Skeletal muscle tissue (tissue), 4 donors: ENCODE measurements around the gene CAPN14. TPM values are rescaled to one million over a fixed set of nuclear protein-coding genes. Genes with fewer than 3 reads are reported as not detected.

Source experiments
- H3K27ac ChIP-seq: one replicate; pipeline ENCODE4 v1.7.0; 2013; ENCODE audit warnings: mild to moderate bottlenecking, low read depth, low read length, inconsistent platforms
- H3K27me3 ChIP-seq, 3 donors: one replicate each; pipeline ENCODE4 v1.7.0; 2013; ENCODE audit warnings: low read length in 3 of 3; ENCODE audit not compliant: control insufficient read depth in 3 of 3, insufficient read depth in 3 of 3
- H3K36me3 ChIP-seq, 3 donors: one replicate each; pipeline ENCODE4 v1.7.0; 2013; ENCODE audit warnings: low read length in 3 of 3; ENCODE audit not compliant: control insufficient read depth in 3 of 3, insufficient read depth in 3 of 3
- H3K4me1 ChIP-seq, 3 donors: one replicate each; pipeline ENCODE4 v1.7.0; 2013; ENCODE audit warnings: low read length in 3 of 3, mild to moderate bottlenecking in 3 of 3; ENCODE audit not compliant: control insufficient read depth in 3 of 3, insufficient read depth in 3 of 3
- H3K4me3 ChIP-seq, 3 donors: one replicate each; pipeline ENCODE4 v1.7.0; 2013; ENCODE audit warnings: low read length in 3 of 3
- H3K9ac ChIP-seq, 3 donors: one replicate each; pipeline ENCODE4 v1.7.0; 2013; ENCODE audit warnings: low read length in 3 of 3, mild to moderate bottlenecking in 3 of 3, moderate library complexity in 2 of 3, low read depth in 1 of 3
- H3K9me3 ChIP-seq, 3 donors: one replicate each; pipeline ENCODE4 v1.7.0; 2013; ENCODE audit warnings: low read length in 3 of 3; ENCODE audit not compliant: control insufficient read depth in 3 of 3
- total RNA-seq: library from RNA; depleted of rRNA; stranded (reverse); fragments of >200 nt; gene quantifications from one replicate; pipeline ENCODE4 v1.2.3, GENCODE V29; 2014
- donor health status: Osteomylitis.

CAPN14 gene, protein sequence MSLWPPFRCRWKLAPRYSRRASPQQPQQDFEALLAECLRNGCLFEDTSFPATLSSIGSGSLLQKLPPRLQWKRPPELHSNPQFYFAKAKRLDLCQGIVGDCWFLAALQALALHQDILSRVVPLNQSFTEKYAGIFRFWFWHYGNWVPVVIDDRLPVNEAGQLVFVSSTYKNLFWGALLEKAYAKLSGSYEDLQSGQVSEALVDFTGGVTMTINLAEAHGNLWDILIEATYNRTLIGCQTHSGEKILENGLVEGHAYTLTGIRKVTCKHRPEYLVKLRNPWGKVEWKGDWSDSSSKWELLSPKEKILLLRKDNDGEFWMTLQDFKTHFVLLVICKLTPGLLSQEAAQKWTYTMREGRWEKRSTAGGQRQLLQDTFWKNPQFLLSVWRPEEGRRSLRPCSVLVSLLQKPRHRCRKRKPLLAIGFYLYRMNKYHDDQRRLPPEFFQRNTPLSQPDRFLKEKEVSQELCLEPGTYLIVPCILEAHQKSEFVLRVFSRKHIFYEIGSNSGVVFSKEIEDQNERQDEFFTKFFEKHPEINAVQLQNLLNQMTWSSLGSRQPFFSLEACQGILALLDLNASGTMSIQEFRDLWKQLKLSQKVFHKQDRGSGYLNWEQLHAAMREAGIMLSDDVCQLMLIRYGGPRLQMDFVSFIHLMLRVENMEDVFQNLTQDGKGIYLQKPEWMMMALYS
- not detected for total RNA-seq

GRCh38 chr2:31217465-31218200 is at the start of gene CAPN14:
TSS of gene CAPN14 (minus strand) at chr2:31217515. CDS start at chr2:31205447, 12,068 bp downstream.
- Histone ChIP-seq H3K9ac (no peak within 1 kb of the TSS), H3K4me1 (no peaks in the 10 kb centered on the region), H3K27me3 (peaks cover 0 to 12% (median 3%) of the 10 kb centered on the region in 3 donors), H3K4me3 (no peak within 1 kb of the TSS), H3K9me3 (no peaks in the 10 kb centered on the region), H3K27ac (no peak within 1 kb of the TSS), H3K36me3 (no peaks in the 10 kb centered on the region)

DNA sequence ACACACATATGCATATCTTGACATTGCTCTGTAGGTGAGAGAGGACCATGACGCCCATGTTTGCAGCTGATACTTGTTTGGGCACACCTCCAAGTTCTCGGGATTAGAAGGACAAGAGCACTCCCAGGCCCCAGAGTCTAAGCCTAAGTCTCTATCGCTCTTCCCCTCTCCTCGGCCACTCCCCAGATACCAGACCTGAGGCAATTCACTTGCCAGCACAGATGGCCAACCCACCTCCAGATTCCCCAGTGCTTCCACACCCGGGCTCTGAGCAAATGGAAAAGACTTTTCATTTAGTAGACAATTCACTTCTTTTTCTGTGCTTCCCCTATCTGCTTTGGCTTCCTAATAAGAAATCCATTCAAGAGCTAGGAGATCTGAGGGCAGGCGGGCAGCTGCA is 49.5 kb upstream of the CAPN14 start:
- peaks cover 0 to 4% (median 0%) of the 10 kb centered on the region in 3 donors for H3K36me3 ChIP-seq
- H3K9me3 ChIP-seq: no peaks in the 10 kb centered on the region
- H3K4me3 ChIP-seq: no peak overlapping the region
- no peaks in the 10 kb centered on the region for H3K4me1 ChIP-seq
- H3K27ac ChIP-seq: no peak overlapping the region
- H3K27me3 ChIP-seq: no peaks in the 10 kb centered on the region
- no peak overlapping the region for H3K9ac ChIP-seq

GRCh38 chr2:31265234-31265633 is 47.9 kb upstream of the CAPN14 start:
- Histone ChIP-seq H3K36me3 (peaks cover 0 to 7% (median 0%) of the 10 kb centered on the region in 3 donors), H3K4me3 (no peak overlapping the region)

DNA sequence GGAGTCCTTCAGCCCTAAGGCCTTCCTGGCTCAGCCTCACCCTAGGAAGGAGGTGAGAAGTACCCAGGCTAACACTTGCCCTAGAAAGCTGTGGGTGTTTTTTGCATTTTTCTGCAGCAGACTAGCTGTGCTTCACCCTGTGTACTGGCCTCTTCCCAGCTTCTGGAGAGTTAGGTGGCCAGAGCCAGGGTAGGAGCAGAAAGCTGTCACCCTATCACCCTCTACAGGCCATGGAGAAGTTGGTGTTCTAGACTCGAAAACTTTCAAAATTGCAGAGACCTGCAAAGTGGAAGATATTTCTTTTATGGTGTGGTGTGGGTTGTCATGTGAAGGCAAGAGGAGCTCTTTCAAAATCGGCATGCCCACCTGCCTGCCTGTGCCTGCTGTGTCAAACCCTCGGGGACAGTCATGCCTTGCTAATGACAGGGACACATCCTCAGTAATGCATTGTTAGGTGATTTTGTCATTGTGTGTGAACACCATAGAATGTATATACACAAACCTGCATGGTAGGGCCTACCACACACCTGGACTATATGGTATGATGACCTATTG is 46.4 kb upstream of the CAPN14 start:
- no peak overlapping the region for H3K4me3 ChIP-seq
- H3K36me3 ChIP-seq: peaks cover 0 to 7% (median 0%) of the 10 kb centered on the region in 3 donors
- H3K27ac ChIP-seq: no peak overlapping the region
- no peaks in the 10 kb centered on the region for H3K4me1 ChIP-seq
- H3K27me3 ChIP-seq: no peaks in the 10 kb centered on the region
- H3K9ac ChIP-seq: no peak overlapping the region
- H3K9me3 ChIP-seq: no peaks in the 10 kb centered on the region

More at GRCh38 chr2:31265234-31265633, 47.9 kb upstream of the CAPN14 start:
- Histone ChIP-seq H3K27me3 (no peaks in the 10 kb centered on the region), H3K9ac (no peak overlapping the region), H3K4me1 (no peaks in the 10 kb centered on the region), H3K27ac (no peak overlapping the region), H3K9me3 (no peaks in the 10 kb centered on the region)

DNA sequence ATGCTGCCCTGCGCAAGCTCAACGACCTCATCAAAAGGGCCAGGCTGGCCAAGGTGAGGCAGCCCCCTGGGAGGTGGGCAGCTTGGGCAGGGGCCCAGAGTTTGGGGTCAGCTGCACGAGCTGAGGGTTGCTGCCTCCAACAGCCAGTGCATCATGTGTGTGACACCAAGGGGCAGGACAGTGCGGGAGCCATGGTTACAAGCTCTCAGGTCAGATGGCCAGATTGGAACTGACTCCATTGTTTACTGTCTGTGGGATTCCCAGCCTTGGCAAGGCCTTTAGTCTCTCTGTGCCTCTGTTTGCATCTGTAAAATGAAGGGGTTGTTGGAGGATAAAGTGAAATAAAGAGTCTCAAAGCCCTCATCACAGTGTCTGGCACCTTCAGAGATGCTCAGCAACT is 43.6 kb upstream of the CAPN14 start:
- Histone ChIP-seq H3K9me3 (no peaks in the 10 kb centered on the region), H3K4me3 (no peak overlapping the region), H3K9ac (no peak overlapping the region), H3K27ac (no peak overlapping the region), H3K27me3 (no peaks in the 10 kb centered on the region), H3K36me3 (peaks cover 0 to 4% (median 0%) of the 10 kb centered on the region in 3 donors), H3K4me1 (peaks cover 0 to 5% (median 0%) of the 10 kb centered on the region in 3 donors)

GRCh38 chr2:31259075-31259474 is 41.8 kb upstream of the CAPN14 start:
- peaks cover 0 to 4% (median 0%) of the 10 kb centered on the region in 3 donors for H3K36me3 ChIP-seq

DNA sequence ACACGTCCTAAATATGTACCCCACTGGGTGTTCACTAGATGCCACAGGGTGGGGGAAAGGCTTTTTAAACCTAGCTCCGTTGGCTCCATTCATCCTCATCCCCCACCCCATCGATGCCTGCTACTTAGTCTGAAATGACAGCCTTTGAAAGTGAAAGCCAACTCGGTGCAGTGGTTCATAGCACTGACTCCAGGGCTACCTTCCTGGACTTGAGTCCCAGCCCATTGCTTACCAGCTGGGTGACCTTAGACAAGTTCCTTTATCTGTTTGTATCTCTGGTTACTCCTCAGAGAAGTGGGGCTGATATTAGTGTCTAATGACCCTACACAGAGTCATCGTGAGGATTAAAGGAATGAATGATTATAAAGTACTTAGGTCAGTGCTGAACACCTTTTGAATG is 41.0 kb upstream of the CAPN14 start:
- Histone ChIP-seq H3K27me3 (no peaks in the 10 kb centered on the region), H3K4me3 (no peak overlapping the region), H3K9ac (no peak overlapping the region), H3K36me3 (peaks cover 0 to 4% (median 0%) of the 10 kb centered on the region in 3 donors), H3K27ac (no peak overlapping the region), H3K9me3 (no peaks in the 10 kb centered on the region), H3K4me1 (peaks cover 0 to 5% (median 0%) of the 10 kb centered on the region in 3 donors)

More at GRCh38 chr2:31259075-31259474, 41.8 kb upstream of the CAPN14 start:
- H3K27me3 ChIP-seq: no peaks in the 10 kb centered on the region
- no peaks in the 10 kb centered on the region for H3K9me3 ChIP-seq
- H3K4me1 ChIP-seq: peaks cover 0 to 5% (median 0%) of the 10 kb centered on the region in 3 donors
- H3K4me3 ChIP-seq: no peak overlapping the region
- H3K27ac ChIP-seq: no peak overlapping the region
- H3K9ac ChIP-seq: no peak overlapping the region

DNA sequence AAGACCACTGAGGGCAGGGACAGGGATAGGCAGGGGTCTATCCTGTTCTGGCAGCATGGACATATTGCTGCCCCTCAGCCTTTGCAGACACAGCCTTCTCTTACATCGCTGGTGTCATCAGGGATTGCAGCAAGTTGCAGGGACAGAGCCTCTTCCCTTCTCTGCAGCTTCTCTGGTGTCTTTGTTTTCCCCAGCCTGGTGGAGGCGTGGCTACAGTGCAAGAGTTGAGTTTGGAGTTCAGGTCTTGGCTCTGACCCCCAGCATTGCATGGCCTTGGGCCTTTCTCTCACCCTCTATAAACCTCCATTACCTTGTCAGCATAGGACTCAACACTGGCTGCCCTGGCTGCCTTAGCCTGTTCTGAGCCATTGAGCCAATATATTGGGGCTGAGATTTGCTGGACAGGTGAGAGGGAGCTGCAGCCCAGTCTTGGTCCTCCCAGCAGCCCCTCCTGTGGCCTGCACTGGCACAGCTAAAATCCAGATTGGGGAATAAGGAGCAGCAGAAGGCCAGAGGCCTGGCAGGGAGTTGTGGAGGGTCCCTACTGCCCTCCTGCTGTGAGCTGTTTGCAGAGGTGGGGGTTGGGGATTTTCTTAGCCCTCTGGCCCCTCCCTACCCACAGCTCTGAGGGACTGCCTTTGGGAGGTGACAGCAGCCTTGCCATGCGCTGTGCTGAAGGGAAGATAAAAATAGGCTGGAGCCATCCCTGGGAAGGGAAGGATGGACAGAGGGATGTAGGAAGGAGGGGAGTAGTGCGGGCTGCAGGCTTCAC is 39.5 kb upstream of the CAPN14 start:
- Histone ChIP-seq H3K9ac (no peak overlapping the region), H3K9me3 (no peaks in the 10 kb centered on the region), H3K4me3 (no peak overlapping the region), H3K27me3 (no peaks in the 10 kb centered on the region), H3K27ac (no peak overlapping the region), H3K4me1 (peaks cover 0 to 5% (median 2%) of the 10 kb centered on the region in 3 donors), H3K36me3 (peaks cover 0 to 2% (median 0%) of the 10 kb centered on the region in 3 donors)

- Histone ChIP-seq H3K9me3 (no peaks in the 10 kb centered on the region), H3K27me3 (no peaks in the 10 kb centered on the region), H3K4me1 (peaks cover 3 to 9% (median 8%) of the 10 kb centered on the region in 3 donors), H3K36me3 (peaks cover 0 to under 1% (median 0%) of the 10 kb centered on the region in 3 donors), H3K27ac (no peak overlapping the region), H3K9ac (no peak overlapping the region), H3K4me3 (no peak overlapping the region)
Observed at GRCh38 chr2:31255911-31256571, 38.7 kb upstream of the CAPN14 start.
